Hypothalamus (tissue), 51 donors: ENCODE results near the gene TAGLN.

ENCODE experiments used
- DNase-seq, 51 donors: peaks; one replicate each; lab custom pipeline; 2025; lab: John Stamatoyannopoulos, UW

The TAGLN gene

GRCh38 chr11:117199053-117199915, at the start of gene TAGLN:
TSS of gene TAGLN (plus strand) at chr11:117199370. CDS start at chr11:117203014, 3,644 bp downstream.
- DNase-seq, result no peak

GRCh38 chr11:117152066-117152465, 47.1 kb upstream of the TAGLN start:
- DNase-seq, result no peak

- DNase-seq, result no peak
Observed at GRCh38 chr11:117154468-117154867, 44.7 kb upstream of the TAGLN start.

GRCh38 chr11:117157507-117157906, 41.7 kb upstream of the TAGLN start:
- DNase-seq, result no peak

GRCh38 chr11:117159892-117160291, 39.3 kb upstream of the TAGLN start:
- DNase-seq, result no peak

- no peak for DNase-seq
Observed at GRCh38 chr11:117160826-117161225, 38.3 kb upstream of the TAGLN start.

- no peak for DNase-seq
Observed at GRCh38 chr11:117166491-117166890, 32.7 kb upstream of the TAGLN start.

GRCh38 chr11:117169736-117170135, 29.4 kb upstream of the TAGLN start:
- DNase-seq, result no peak

GRCh38 chr11:117170210-117170609, 29.0 kb upstream of the TAGLN start:
- DNase-seq, result no peak

- DNase-seq, result no peak
Observed at GRCh38 chr11:117171007-117171403, 28.2 kb upstream of the TAGLN start.

- DNase-seq, result no peak
Observed at GRCh38 chr11:117171404-117172061, 27.6 kb upstream of the TAGLN start.

- DNase-seq, result no peak
Observed at GRCh38 chr11:117172724-117173421, 26.3 kb upstream of the TAGLN start.

- DNase-seq, result peak in 15 of 51 donors; percentile 10 to 56 (median 38)
Observed at GRCh38 chr11:117175104-117175503, 24.1 kb upstream of the TAGLN start.

- no peak for DNase-seq
Observed at GRCh38 chr11:117175781-117176180, 23.4 kb upstream of the TAGLN start.

GRCh38 chr11:117176186-117176585, 23.0 kb upstream of the TAGLN start:
- DNase-seq, result no peak

- no peak for DNase-seq
Observed at GRCh38 chr11:117177534-117178209, 21.5 kb upstream of the TAGLN start.

- peak; percentile 29 to 96 (median 88) for DNase-seq
Observed at GRCh38 chr11:117178210-117179034, 20.7 kb upstream of the TAGLN start, which contains the start of gene SIDT2. TSS of gene SIDT2 (plus strand) at chr11:117178743. CDS start at chr11:117179264, 521 bp downstream.

GRCh38 chr11:117179048-117179999, 19.8 kb upstream of the TAGLN start:
- peak in 15 of 51 donors; percentile 20 to 73 (median 51) for DNase-seq

GRCh38 chr11:117180020-117180419, 19.1 kb upstream of the TAGLN start:
- no peak for DNase-seq
